ENCODE results near the gene ULBP3. TPM values are rescaled to one million over a fixed set of nuclear protein-coding genes. Genes with fewer than 3 reads are reported as not detected.

Gene ULBP3
- total and polyA plus RNA-seq, 9 of the 15 experiments (the other 6 are each of a cell fraction or from before 2014, with no cell fraction given) = 0.25 to 0.33 TPM; not detected in 7

- intact Hi-C loops (cut with micrococcal nuclease) = loop anchor here (5.0 kb wide), 1 partner anchor 745 kb away; no protein-coding TSS in a partner anchor
- Histone ChIP-seq H3K27ac (ENCODE audit: extremely low read depth, low read depth, low read length) (no peak overlapping the region), H3K27me3 (ENCODE audit: control insufficient read depth in 2 of 2, insufficient read depth in 2 of 2, low read length in 2 of 2) (peaks cover 12 to 32% of the 10 kb centered on the region in 2 experiments; a peak in 4 of 5 replicates), H3K79me2 (ENCODE audit: control insufficient read depth, insufficient read depth, low read length) (no peaks in the 10 kb centered on the region), H3K4me2 (ENCODE audit: insufficient read depth, low read length) (no peak overlapping the region), H3K9ac (ENCODE audit: insufficient read depth in 1 of 2, low read depth in 2 of 2, low read length in 2 of 2) (peak overlapping the region in 1 of 2 experiments; percentile 31; a peak in 1 of 4 replicates), H3K9me3 (replicated peaks; ENCODE audit: control insufficient read depth, insufficient read depth, low read depth, low read length) (no peaks in the 10 kb centered on the region), H4K20me1 (replicated peaks; ENCODE audit: control insufficient read depth, insufficient read depth, low read length) (0 out of 2 replicates have a peak, but pooled peaks cover 3% of the 10 kb centered on the region), H3K4me1 (replicated peaks in 1 of 2; ENCODE audit: control insufficient read depth in 2 of 2, insufficient read depth in 2 of 2, low read length in 2 of 2) (peaks cover 5 to 24% of the 10 kb centered on the region in 2 experiments; a peak in 3 of 5 replicates), H3K36me3 (ENCODE audit: control insufficient read depth, insufficient read depth, low read length) (no peaks in the 10 kb centered on the region), H2AFZ (ENCODE audit: low read depth, low read length) (peak overlapping the region; percentile 65; the same call in 1 of the 2 replicates), H3K9me1 (ENCODE audit: control insufficient read depth, insufficient read depth, low read length) (no peaks in the 10 kb centered on the region), H3K4me3 (no peak overlapping the region)
- in situ Hi-C loops (cut with MboI) = loop anchor here (5.0 to 25.0 kb wide), 2 partner anchors 320 to 740 kb away; no protein-coding TSS in a partner anchor
- DNase-seq (ENCODE audit: extremely low read depth in 1 of 4, low spot score in 3 of 4) (peak; percentile 67 to 87 (median 76)), ATAC-seq (peak; percentile 88), FAIRE-seq (peak; percentile 51)
- POLR2A ChIA-PET = interaction anchor here (1.2 to 1.3 kb wide), 2 partner anchors 14 to 323 kb away, joined by 4 to 5 read pairs; no protein-coding TSS in a partner anchor
- CTCF ChIA-PET (ENCODE audit: low intra/inter-chr PET ratio) = interaction anchor here (1.0 to 4.0 kb wide), 3 partner anchors 263 to 346 kb away, joined by 4 to 25 read pairs (median 22); no protein-coding TSS in a partner anchor
- BruUV-seq (replicated peaks) = no TSS peak
- 4% methylated on average over 8 of the region's 8 CpGs for WGBS (ENCODE audit: insufficient coverage, low coverage, missing lambda C conversion rate)
- no peak for TF ChIP-seq TRIM24 (IDR thresholded peaks at IDR 0.05)
- TF ChIP-seq MAX (CRISPR knock-in tag; IDR thresholded peaks at IDR 0.05) = no peak
- TF ChIP-seq DPF2 (IDR thresholded peaks at IDR 0.05) = peak; percentile 59
- no peak for TF ChIP-seq SAFB2 (IDR thresholded peaks at IDR 0.05; ENCODE audit: borderline replicate concordance, low read depth, low read length, severe bottlenecking)
- TF ChIP-seq ATF3 (IDR thresholded peaks at IDR 0.05) = peak; percentile 92
- TF ChIP-seq ATF3 (CRISPR knock-in tag; conservative IDR thresholded peaks at IDR 0.05) = 0 out of 2 replicates have a peak, but pooled peaks have one; percentile 48
- TF ChIP-seq BRD4 (IDR thresholded peaks at IDR 0.05) = no peak
- TF ChIP-seq HDGF (IDR thresholded peaks at IDR 0.05) = peak; percentile 88; the same call in 1 of the 2 replicates
- TF ChIP-seq ARID1B (IDR thresholded peaks at IDR 0.05) = peak; percentile 65
- TF ChIP-seq NFXL1 (CRISPR knock-in tag; IDR thresholded peaks at IDR 0.05) = no peak
- 0 out of 4 replicates have a peak, but pooled peaks of 1 of the 2 experiments have one; percentile 29 for TF ChIP-seq HDAC1 (IDR thresholded peaks at IDR 0.05)
- peak; percentile 56 for TF ChIP-seq HMGN3 (IDR thresholded peaks at IDR 0.05; ENCODE audit: borderline replicate concordance, extremely low read depth, insufficient read length, low read depth, low read length)
- TF ChIP-seq BCOR (IDR thresholded peaks at IDR 0.05) = peak; percentile 34; the same call in 1 of the 2 replicates
- TF ChIP-seq ZNF707 (CRISPR knock-in tag; conservative IDR thresholded peaks at IDR 0.05) = no peak
- peak; percentile 90; the same call in 1 of the 2 replicates for TF ChIP-seq KLF13 (tag; IDR thresholded peaks at IDR 0.05; ENCODE audit: borderline replicate concordance, low read depth)
Observed at GRCh38 chr6:150072201-150072600, 3.3 kb upstream of the ULBP3 start.
